ENCODE data around the gene ZNF366.

Gene ZNF366

GRCh38 chr5:72482046-72482445 is 25.2 kb downstream of the ZNF366 start:
- Histone ChIP-seq H3K27me3 (ENCODE audit: insufficient read depth, poor library complexity, severe bottlenecking) (no peaks in the 10 kb centered on the region), H3K4me3 (replicated peaks; ENCODE audit: insufficient read depth, low read length) (no peak overlapping the region), H3K27ac (replicated peaks) (no peak overlapping the region)
- TF ChIP-seq GABPA (IDR thresholded peaks at IDR 0.05; ENCODE audit: low read depth) (no peak), REST (IDR thresholded peaks at IDR 0.05; ENCODE audit: insufficient replicate concordance, low read depth) (no peak), SPI1 (IDR thresholded peaks at IDR 0.05; ENCODE audit: borderline replicate concordance, low read depth) (no peak), CTCF (IDR thresholded peaks at IDR 0.05; ENCODE audit: insufficient read depth, low read length) (no peak), POLR2AphosphoS5 (IDR thresholded peaks at IDR 0.05; ENCODE audit: low read depth) (no peak)
- DNase-seq (ENCODE audit: low read depth in 1 of 2, low spot score in 1 of 2) = no peak

- no peaks in the 10 kb centered on the region for H3K27me3 ChIP-seq (ENCODE audit: insufficient read depth, poor library complexity, severe bottlenecking)
- no peak for DNase-seq (ENCODE audit: low read depth in 1 of 2, low spot score in 1 of 2)
- H3K4me3 ChIP-seq (replicated peaks; ENCODE audit: insufficient read depth, low read length) = no peak overlapping the region
- TF ChIP-seq CTCF (IDR thresholded peaks at IDR 0.05; ENCODE audit: insufficient read depth, low read length) (no peak), GABPA (IDR thresholded peaks at IDR 0.05; ENCODE audit: low read depth) (no peak), REST (IDR thresholded peaks at IDR 0.05; ENCODE audit: insufficient replicate concordance, low read depth) (no peak), POLR2AphosphoS5 (IDR thresholded peaks at IDR 0.05; ENCODE audit: low read depth) (no peak), SPI1 (IDR thresholded peaks at IDR 0.05; ENCODE audit: borderline replicate concordance, low read depth) (no peak)
- no peak overlapping the region for H3K27ac ChIP-seq (replicated peaks)
Observed at GRCh38 chr5:72480841-72481240, 26.4 kb downstream of the ZNF366 start.

GRCh38 chr5:72479921-72480320 is 27.3 kb downstream of the ZNF366 start:
- no peak overlapping the region for H3K4me3 ChIP-seq (replicated peaks; ENCODE audit: insufficient read depth, low read length)
- TF ChIP-seq CTCF (IDR thresholded peaks at IDR 0.05; ENCODE audit: insufficient read depth, low read length) = no peak
- TF ChIP-seq POLR2AphosphoS5 (IDR thresholded peaks at IDR 0.05; ENCODE audit: low read depth) = no peak
- TF ChIP-seq REST (IDR thresholded peaks at IDR 0.05; ENCODE audit: insufficient replicate concordance, low read depth) = no peak
- no peak for TF ChIP-seq SPI1 (IDR thresholded peaks at IDR 0.05; ENCODE audit: borderline replicate concordance, low read depth)
- no peak for TF ChIP-seq GABPA (IDR thresholded peaks at IDR 0.05; ENCODE audit: low read depth)

More at GRCh38 chr5:72479921-72480320, 27.3 kb downstream of the ZNF366 start:
- no peak for DNase-seq (ENCODE audit: low read depth in 1 of 2, low spot score in 1 of 2)
- Histone ChIP-seq H3K27me3 (ENCODE audit: insufficient read depth, poor library complexity, severe bottlenecking) (no peaks in the 10 kb centered on the region), H3K27ac (replicated peaks) (no peak overlapping the region)
